Activated T-cell treated with anti-CD3 and anti-CD28 coated beads for 24 hours (primary cell): ENCODE data around the gene ZNF561.

ENCODE experiments used
- DNase-seq: peaks from one replicate; pipeline ENCODE4 v3.0.0-alpha.2; 2020; ENCODE audit warnings: low read depth

The ZNF561 gene

GRCh38 chr19:9580728-9581127 is 40.3 kb downstream of the ZNF561 start:
- no peak for DNase-seq

GRCh38 chr19:9570255-9570654 is 50.8 kb downstream of the ZNF561 start:
- DNase-seq, result no peak

DNA sequence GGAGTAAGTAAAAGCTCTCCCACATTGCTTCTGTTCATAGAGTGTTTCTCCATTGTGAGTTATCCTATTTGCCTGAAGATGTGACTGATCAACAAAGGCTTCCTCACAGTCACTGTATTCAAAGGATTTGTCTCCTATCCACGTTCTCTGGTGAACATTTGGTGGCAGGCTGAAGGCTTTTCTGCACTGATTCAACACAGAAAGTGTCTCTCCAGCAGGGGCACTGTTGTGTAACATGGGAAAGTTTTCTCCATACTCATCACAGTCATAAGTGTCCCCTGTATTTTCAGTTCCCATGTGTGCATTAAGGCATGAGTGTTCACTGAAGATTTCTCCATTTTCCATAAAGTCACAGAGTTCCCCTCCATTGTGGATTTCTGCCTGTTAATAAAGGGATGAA is 54.3 kb downstream of the ZNF561 start:
- DNase-seq, result no peak

DNA sequence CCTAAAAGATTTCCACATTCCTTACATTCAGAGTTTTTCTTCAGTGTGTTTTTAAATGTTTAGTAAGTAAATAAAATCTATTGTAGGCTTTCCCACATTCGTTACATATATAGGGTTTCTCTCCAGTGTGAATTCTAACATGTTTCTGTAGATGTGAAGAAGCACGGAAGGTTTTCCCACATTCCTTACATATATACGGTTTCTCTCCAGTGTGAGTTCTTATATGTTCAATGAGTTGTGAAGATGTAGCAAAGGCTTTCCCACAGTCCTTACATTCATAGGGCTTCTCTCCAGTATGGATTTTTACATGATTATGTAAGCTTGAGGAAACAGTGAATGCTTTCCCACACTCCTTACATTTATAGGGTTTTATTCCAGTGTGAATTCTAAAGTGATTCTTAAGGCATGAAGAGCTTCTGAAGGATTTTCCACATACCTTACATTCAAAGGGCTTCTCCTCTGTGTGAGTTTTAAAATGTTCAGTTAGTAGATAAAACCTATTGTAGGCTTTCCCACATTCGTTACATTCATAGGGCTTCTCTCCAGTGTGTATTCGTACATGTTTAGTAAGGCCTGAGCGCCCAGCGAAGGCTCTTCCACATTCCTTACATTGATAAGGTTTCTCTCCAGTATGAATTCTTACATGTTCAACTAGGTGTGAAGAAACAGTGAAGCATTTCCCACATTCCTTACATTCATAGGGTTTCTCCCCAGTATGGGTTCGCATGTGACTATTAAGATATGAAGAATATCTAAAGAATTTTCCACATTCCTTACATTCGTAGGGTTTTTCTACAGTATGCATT is 54.9 kb downstream of the ZNF561 start:
- no peak for DNase-seq
